NCI-H128 (cell line): Measurements from ENCODE around the gene XPOT.
"Not testable (repeated sequence)": the region's sequence is repeated elsewhere in the genome, so short reads cannot be mapped to it uniquely, and the experiment has no call there.

ENCODE experiments used
- DNase-seq: peaks from one replicate; lab custom pipeline; 2025; ENCODE audit not compliant: unreplicated experiment; lab: John Stamatoyannopoulos, UW

XPOT gene

GRCh38 chr12:64403707-64404469 is at the start of gene XPOT:
Gene XPOT, plus strand, starts transcription at chr12:64404392. Its CDS starts 5,644 bp downstream, at chr12:64410036.
- peak; percentile 86 for DNase-seq

GRCh38 chr12:64356209-64356608 is 48.0 kb upstream of the XPOT start:
- DNase-seq, result not testable (repeated sequence)

- DNase-seq, result not testable (repeated sequence)
These were observed 43.0 kb upstream of the XPOT start for GRCh38 chr12:64361173-64361572.

GRCh38 chr12:64362721-64363305 is 41.4 kb upstream of the XPOT start:
- no peak for DNase-seq

GRCh38 chr12:64383675-64384074 is 20.5 kb upstream of the XPOT start:
- DNase-seq, result no peak

- DNase-seq, result no peak
These were observed 19.2 kb upstream of the XPOT start for GRCh38 chr12:64385019-64385418.

- DNase-seq, result no peak
These were observed 18.7 kb upstream of the XPOT start for GRCh38 chr12:64385468-64385867.

- peak; percentile 11 for DNase-seq
These were observed 16.9 kb upstream of the XPOT start for GRCh38 chr12:64387197-64387816.

GRCh38 chr12:64389154-64389553 is 15.0 kb upstream of the XPOT start:
- peak; percentile 94 for DNase-seq

GRCh38 chr12:64390275-64390851 is 13.8 kb upstream of the XPOT start, which contains the start of gene C12orf56:
Gene C12orf56, minus strand, starts transcription at chr12:64390758. Its CDS starts 193 bp downstream, at chr12:64390565.
- peak; percentile 32 for DNase-seq

- no peak for DNase-seq
These were observed 12.0 kb upstream of the XPOT start for GRCh38 chr12:64392221-64392620.

GRCh38 chr12:64395739-64396138 is 8.5 kb upstream of the XPOT start:
- DNase-seq, result no peak

- DNase-seq, result no peak
These were observed 4.2 kb upstream of the XPOT start for GRCh38 chr12:64400041-64400440.

GRCh38 chr12:64402181-64402580 is 2.0 kb upstream of the XPOT start:
- no peak for DNase-seq

- DNase-seq, result no peak
These were observed 471 bp downstream of the XPOT start for GRCh38 chr12:64404470-64405256.

GRCh38 chr12:64407342-64408223 is 3.4 kb downstream of the XPOT start:
- no peak for DNase-seq

- DNase-seq, result no peak
These were observed 7.2 kb downstream of the XPOT start for GRCh38 chr12:64411427-64411826.

GRCh38 chr12:64412459-64412858 is 8.3 kb downstream of the XPOT start:
- no peak for DNase-seq

GRCh38 chr12:64413884-64414283 is 9.7 kb downstream of the XPOT start:
- DNase-seq, result no peak

GRCh38 chr12:64418209-64418608 is 14.0 kb downstream of the XPOT start:
- no peak for DNase-seq
